Activated naive CD4-positive, alpha-beta T cell treated with anti-CD3 and anti-CD28 coated beads, Interleukin-2, amount 10 ng/mL, durations not matched to agents 7 days and 5 days (primary cell): ENCODE data around the gene CRACDL.

Experiments used
- CTCF ChIA-PET: fragments of 350-600 bp; sonication (Branson Sonifier 250); formaldehyde crosslinking; loops from one replicate; lab custom pipeline; 2021; ENCODE audit warnings: antibody characterized with exemption; lab: Charles Lee
- DNase-seq: peaks from one replicate; pipeline ENCODE4 v3.0.0-alpha.2; 2020
- H3K27ac Mint-ChIP-seq: one replicate; pipeline ENCODE4 v1.8.0; 2021; ENCODE audit warnings: mild to moderate bottlenecking, moderate library complexity, mixed read lengths
- H3K27me3 Mint-ChIP-seq: one replicate; pipeline ENCODE4 v1.8.0; 2021; ENCODE audit warnings: mild to moderate bottlenecking, mixed read lengths
- H3K36me3 Mint-ChIP-seq: one replicate; pipeline ENCODE4 v1.8.0; 2021; ENCODE audit warnings: mixed read lengths
- H3K4me1 Mint-ChIP-seq: one replicate; pipeline ENCODE4 v1.8.0; 2021; ENCODE audit warnings: mixed read lengths
- H3K4me3 Mint-ChIP-seq: one replicate; pipeline ENCODE4 v1.8.0; 2021; ENCODE audit warnings: mild to moderate bottlenecking, moderate library complexity, mixed read lengths
- H3K9me3 Mint-ChIP-seq: one replicate; pipeline ENCODE4 v1.8.0; 2021; ENCODE audit warnings: mixed read lengths

The CRACDL gene

GRCh38 chr2:98874186-98874689, 61.8 kb downstream of the CRACDL start:
- peaks cover 3% of the 10 kb centered on the region for H3K4me1 Mint-ChIP-seq
- no peaks in the 10 kb centered on the region for H3K9me3 Mint-ChIP-seq
- peaks cover 18% of the 10 kb centered on the region for H3K27me3 Mint-ChIP-seq
- no peak overlapping the region for H3K27ac Mint-ChIP-seq
- no peak overlapping the region for H3K4me3 Mint-ChIP-seq
- H3K36me3 Mint-ChIP-seq = no peaks in the 10 kb centered on the region
- CTCF ChIA-PET = no interaction called here
- DNase-seq = no peak

- H3K36me3 Mint-ChIP-seq = no peaks in the 10 kb centered on the region
- H3K4me1 Mint-ChIP-seq = peaks cover 3% of the 10 kb centered on the region
- no peak overlapping the region for H3K27ac Mint-ChIP-seq
- CTCF ChIA-PET = interaction anchor here (0.8 to 0.9 kb wide), 2 partner anchors 36 to 319 kb away, joined by 3 to 4 read pairs; no protein-coding TSS in a partner anchor
- H3K9me3 Mint-ChIP-seq = no peaks in the 10 kb centered on the region
- H3K4me3 Mint-ChIP-seq = no peak overlapping the region
- DNase-seq = no peak
- H3K27me3 Mint-ChIP-seq = peaks cover 18% of the 10 kb centered on the region
Observed at GRCh38 chr2:98872526-98872925, 63.5 kb downstream of the CRACDL start.

GRCh38 chr2:98871506-98871905, 64.5 kb downstream of the CRACDL start:
- H3K4me1 Mint-ChIP-seq = peaks cover 3% of the 10 kb centered on the region
- DNase-seq = no peak
- H3K27ac Mint-ChIP-seq = no peak overlapping the region
- H3K4me3 Mint-ChIP-seq = no peak overlapping the region
- peaks cover 18% of the 10 kb centered on the region for H3K27me3 Mint-ChIP-seq
- H3K9me3 Mint-ChIP-seq = no peaks in the 10 kb centered on the region
- no peaks in the 10 kb centered on the region for H3K36me3 Mint-ChIP-seq
- CTCF ChIA-PET = interaction anchor here (0.8 kb wide), 1 partner anchor 37 kb away, joined by 4 read pairs; no protein-coding TSS in a partner anchor

GRCh38 chr2:98870516-98871158, 65.4 kb downstream of the CRACDL start:
- peaks cover 3% of the 10 kb centered on the region for H3K4me1 Mint-ChIP-seq
- no peak for DNase-seq
- peaks cover 18% of the 10 kb centered on the region for H3K27me3 Mint-ChIP-seq
- CTCF ChIA-PET = no interaction called here
- H3K4me3 Mint-ChIP-seq = no peak overlapping the region
- H3K9me3 Mint-ChIP-seq = no peaks in the 10 kb centered on the region
- no peaks in the 10 kb centered on the region for H3K36me3 Mint-ChIP-seq
- H3K27ac Mint-ChIP-seq = no peak overlapping the region

- peaks cover 15% of the 10 kb centered on the region for H3K27me3 Mint-ChIP-seq
- no peaks in the 10 kb centered on the region for H3K9me3 Mint-ChIP-seq
- CTCF ChIA-PET = no interaction called here
- no peak overlapping the region for H3K4me3 Mint-ChIP-seq
- H3K36me3 Mint-ChIP-seq = no peaks in the 10 kb centered on the region
- no peak overlapping the region for H3K27ac Mint-ChIP-seq
- H3K4me1 Mint-ChIP-seq = peaks cover 3% of the 10 kb centered on the region
- no peak for DNase-seq
Observed at GRCh38 chr2:98869870-98870269, 66.2 kb downstream of the CRACDL start.

- Mint-ChIP-seq H3K27ac (no peak overlapping the region), H3K36me3 (no peaks in the 10 kb centered on the region), H3K4me1 (peaks cover 3% of the 10 kb centered on the region), H3K9me3 (no peaks in the 10 kb centered on the region), H3K4me3 (no peak overlapping the region), H3K27me3 (peaks cover 12% of the 10 kb centered on the region)
- CTCF ChIA-PET = no interaction called here
- no peak for DNase-seq
Observed at GRCh38 chr2:98869272-98869641, 66.8 kb downstream of the CRACDL start.

- CTCF ChIA-PET = no interaction called here
- H3K4me1 Mint-ChIP-seq = peaks cover 3% of the 10 kb centered on the region
- no peak overlapping the region for H3K4me3 Mint-ChIP-seq
- no peaks in the 10 kb centered on the region for H3K9me3 Mint-ChIP-seq
- DNase-seq = no peak
- H3K27me3 Mint-ChIP-seq = peaks cover 12% of the 10 kb centered on the region
- no peaks in the 10 kb centered on the region for H3K36me3 Mint-ChIP-seq
- H3K27ac Mint-ChIP-seq = no peak overlapping the region
Observed at GRCh38 chr2:98868548-98869271, 67.3 kb downstream of the CRACDL start.

GRCh38 chr2:98867539-98868309, 68.3 kb downstream of the CRACDL start:
- H3K27ac Mint-ChIP-seq = no peak overlapping the region
- peaks cover 3% of the 10 kb centered on the region for H3K4me1 Mint-ChIP-seq
- no peak for DNase-seq
- no peaks in the 10 kb centered on the region for H3K36me3 Mint-ChIP-seq
- no peaks in the 10 kb centered on the region for H3K9me3 Mint-ChIP-seq
- H3K27me3 Mint-ChIP-seq = peaks cover 3% of the 10 kb centered on the region
- CTCF ChIA-PET = no interaction called here
- H3K4me3 Mint-ChIP-seq = no peak overlapping the region

GRCh38 chr2:98866033-98866432, 70.0 kb downstream of the CRACDL start:
- Mint-ChIP-seq H3K36me3 (peaks cover 2% of the 10 kb centered on the region), H3K9me3 (peaks cover 4% of the 10 kb centered on the region), H3K4me3 (no peak overlapping the region), H3K27ac (no peak overlapping the region), H3K4me1 (peaks cover 3% of the 10 kb centered on the region), H3K27me3 (peaks cover 15% of the 10 kb centered on the region)
- CTCF ChIA-PET = no interaction called here
- DNase-seq = no peak

- Mint-ChIP-seq H3K27ac (no peak overlapping the region), H3K36me3 (peaks cover 5% of the 10 kb centered on the region), H3K9me3 (peaks cover 12% of the 10 kb centered on the region), H3K4me3 (no peak overlapping the region), H3K27me3 (peaks cover 30% of the 10 kb centered on the region), H3K4me1 (no peaks in the 10 kb centered on the region)
- CTCF ChIA-PET = no interaction called here
- DNase-seq = no peak
Observed at GRCh38 chr2:98861601-98862000, 74.4 kb downstream of the CRACDL start.

- CTCF ChIA-PET = no interaction called here
Observed at GRCh38 chr2:98859323-98859722, 76.7 kb downstream of the CRACDL start.

GRCh38 chr2:98857001-98857400, 79.0 kb downstream of the CRACDL start:
- Mint-ChIP-seq H3K36me3 (peaks cover 5% of the 10 kb centered on the region), H3K27me3 (peaks cover 31% of the 10 kb centered on the region), H3K4me3 (no peak overlapping the region), H3K9me3 (peaks cover 18% of the 10 kb centered on the region), H3K27ac (no peak overlapping the region), H3K4me1 (peaks cover 2% of the 10 kb centered on the region)
- no peak for DNase-seq
- CTCF ChIA-PET = no interaction called here

More at GRCh38 chr2:98859323-98859722, 76.7 kb downstream of the CRACDL start:
- no peak for DNase-seq
- Mint-ChIP-seq H3K36me3 (peaks cover 7% of the 10 kb centered on the region), H3K27me3 (peaks cover 31% of the 10 kb centered on the region), H3K4me3 (no peak overlapping the region), H3K9me3 (peaks cover 22% of the 10 kb centered on the region), H3K4me1 (no peaks in the 10 kb centered on the region), H3K27ac (no peak overlapping the region)

- CTCF ChIA-PET = no interaction called here
- Mint-ChIP-seq H3K4me1 (peaks cover 2% of the 10 kb centered on the region), H3K27me3 (peaks cover 48% of the 10 kb centered on the region), H3K4me3 (no peak overlapping the region), H3K36me3 (peaks cover 1% of the 10 kb centered on the region), H3K27ac (no peak overlapping the region), H3K9me3 (peaks cover 16% of the 10 kb centered on the region)
- no peak for DNase-seq
Observed at GRCh38 chr2:98854682-98855081, 81.3 kb downstream of the CRACDL start.

- Mint-ChIP-seq H3K4me1 (peaks cover 2% of the 10 kb centered on the region), H3K27me3 (peaks cover 46% of the 10 kb centered on the region), H3K4me3 (no peak overlapping the region), H3K9me3 (peaks cover 10% of the 10 kb centered on the region), H3K27ac (no peak overlapping the region), H3K36me3 (peaks cover 1% of the 10 kb centered on the region)
- CTCF ChIA-PET = no interaction called here
- DNase-seq = no peak
Observed at GRCh38 chr2:98852932-98853331, 83.1 kb downstream of the CRACDL start.
